HG02973 (cell line): Measurements from ENCODE around the gene IVNS1ABP.

Experiments used
- ATAC-seq: cut with Tn5 transposase; IDR thresholded peaks from one replicate; pipeline ENCODE4 v1.9.1; 2021; ENCODE audit warnings: moderate library complexity; ENCODE audit not compliant: unreplicated experiment

Gene IVNS1ABP

GRCh38 chr1:185317034-185317885 lies at the start of gene IVNS1ABP:
IVNS1ABP (minus strand) TSS chr1:185317243; CDS start chr1:185309493, 7,750 bp downstream.
- peak; percentile 61 for ATAC-seq

- no peak for ATAC-seq
Observed at GRCh38 chr1:185365951-185366350, 48.9 kb upstream of the IVNS1ABP start.

GRCh38 chr1:185364528-185364927 lies 47.5 kb upstream of the IVNS1ABP start:
- ATAC-seq = peak; percentile 52

GRCh38 chr1:185363205-185363604 lies 46.2 kb upstream of the IVNS1ABP start:
- ATAC-seq = no peak

- no peak for ATAC-seq
Observed at GRCh38 chr1:185360714-185361113, 43.7 kb upstream of the IVNS1ABP start.

- no peak for ATAC-seq
Observed at GRCh38 chr1:185358957-185359356, 41.9 kb upstream of the IVNS1ABP start.

- ATAC-seq = no peak
Observed at GRCh38 chr1:185355947-185356346, 38.9 kb upstream of the IVNS1ABP start.

GRCh38 chr1:185353124-185353523 lies 36.1 kb upstream of the IVNS1ABP start:
- ATAC-seq = no peak

- no peak for ATAC-seq
Observed at GRCh38 chr1:185351734-185352466, 34.9 kb upstream of the IVNS1ABP start.

- ATAC-seq = no peak
Observed at GRCh38 chr1:185350027-185350442, 33.0 kb upstream of the IVNS1ABP start.

- no peak for ATAC-seq
Observed at GRCh38 chr1:185349556-185349955, 32.5 kb upstream of the IVNS1ABP start.

GRCh38 chr1:185348985-185349384 lies 31.9 kb upstream of the IVNS1ABP start:
- ATAC-seq = no peak

GRCh38 chr1:185348296-185348695 lies 31.3 kb upstream of the IVNS1ABP start:
- no peak for ATAC-seq

- peak; percentile 47 for ATAC-seq
Observed at GRCh38 chr1:185345913-185346720, 29.1 kb upstream of the IVNS1ABP start.

GRCh38 chr1:185343306-185343705 lies 26.3 kb upstream of the IVNS1ABP start:
- no peak for ATAC-seq

- no peak for ATAC-seq
Observed at GRCh38 chr1:185342672-185343259, 25.7 kb upstream of the IVNS1ABP start.

- ATAC-seq = no peak
Observed at GRCh38 chr1:185342017-185342416, 25.0 kb upstream of the IVNS1ABP start.

- no peak for ATAC-seq
Observed at GRCh38 chr1:185341196-185341781, 24.2 kb upstream of the IVNS1ABP start.

- peak; percentile 98 for ATAC-seq
Observed at GRCh38 chr1:185338719-185339622, 21.9 kb upstream of the IVNS1ABP start.
